Type B pancreatic cell (in vitro differentiated cells): ENCODE measurements around the gene UBE2D1. TPM values are rescaled to one million over a fixed set of nuclear protein-coding genes. Genes with fewer than 3 reads are reported as not detected.

Source experiments
- DNase-seq: peaks from one replicate; pipeline ENCODE4 v3.0.0; 2021; ENCODE audit warnings: mixed read lengths; ENCODE audit not compliant: unreplicated experiment; ENCODE audit errors: extremely low spot score
- H3K27ac Mint-ChIP-seq: 2 replicates; pipeline ENCODE4 v1.8.0; 2021; ENCODE audit warnings: mild to moderate bottlenecking, mixed read lengths
- H3K27me3 Mint-ChIP-seq: 2 replicates; pipeline ENCODE4 v1.8.0; 2021; ENCODE audit warnings: mixed read lengths
- H3K36me3 Mint-ChIP-seq: 2 replicates; pipeline ENCODE4 v1.8.0; 2021; ENCODE audit warnings: mixed read lengths
- H3K4me1 Mint-ChIP-seq: one replicate; pipeline ENCODE4 v1.8.0; 2021; ENCODE audit warnings: mixed read lengths; ENCODE audit not compliant: unreplicated experiment
- H3K4me3 Mint-ChIP-seq: 2 replicates; pipeline ENCODE4 v1.8.0; 2021; ENCODE audit warnings: mild to moderate bottlenecking, mixed read lengths
- H3K9me3 Mint-ChIP-seq: 2 replicates; pipeline ENCODE4 v1.8.0; 2021; ENCODE audit warnings: mixed read lengths
- CTCF ChIP-seq: fragments of 200-600 bp; sonication (generic); conservative IDR thresholded peaks from 2 replicates; pipeline ENCODE4 v1.5.0; 2021; ENCODE audit warnings: antibody characterized with exemption, mild to moderate bottlenecking
- long read RNA-seq: library from polyadenylated mRNA; unstranded; transcript quantifications from one replicate; pipeline ENCODE4 v2.0.0, GENCODE V29; 2020
- total RNA-seq: library from RNA; stranded (reverse); gene quantifications from 2 replicates; pipeline ENCODE4 v1.2.1, GENCODE V29; 2021; ENCODE audit warnings: low replicate concordance

The UBE2D1 gene
- 34.2 and 40.5 TPM in 2 replicates for total RNA-seq
- long read RNA-seq, transcript UBE2D1-201 (7 exons, 2,659 nt), result major isoform, 25 of 38 reads
- long read RNA-seq, partial matches to known transcripts, result 3 of 38 reads
- long read RNA-seq, other reads (novel, unspliced or antisense), result 7 of 38 reads

- Mint-ChIP-seq H3K27ac (peak within 1 kb of the TSS; percentile 93), H3K27me3 (peaks cover 5% of the 10 kb centered on the region), H3K36me3 (peaks cover 11% of the 10 kb centered on the region), H3K9me3 (no peaks in the 10 kb centered on the region), H3K4me3 (peak within 1 kb of the TSS; percentile 99), H3K4me1 (peaks cover 24% of the 10 kb centered on the region)
- peak; percentile 54 for TF ChIP-seq CTCF
- peak; percentile 86 for DNase-seq
These were observed at the start of gene UBE2D1 for GRCh38 chr10:58334817-58335305. TSS of gene UBE2D1 (plus strand) at chr10:58335006. CDS start at chr10:58335202, 196 bp downstream.

GRCh38 chr10:58291538-58292174 is 43.1 kb upstream of the UBE2D1 start:
- Mint-ChIP-seq H3K9me3 (no peaks in the 10 kb centered on the region), H3K36me3 (no peaks in the 10 kb centered on the region), H3K27me3 (no peaks in the 10 kb centered on the region), H3K4me1 (peaks cover 5% of the 10 kb centered on the region), H3K27ac (no peak overlapping the region), H3K4me3 (no peak overlapping the region)
- no peak for DNase-seq
- peak; percentile 77 for TF ChIP-seq CTCF

GRCh38 chr10:58293989-58294388 is 40.8 kb upstream of the UBE2D1 start:
- H3K4me1 Mint-ChIP-seq, result peaks cover 5% of the 10 kb centered on the region
- no peaks in the 10 kb centered on the region for H3K36me3 Mint-ChIP-seq
- H3K27ac Mint-ChIP-seq, result no peak overlapping the region
- H3K4me3 Mint-ChIP-seq, result no peak overlapping the region
- no peaks in the 10 kb centered on the region for H3K9me3 Mint-ChIP-seq
- H3K27me3 Mint-ChIP-seq, result no peaks in the 10 kb centered on the region
- no peak for DNase-seq
- TF ChIP-seq CTCF, result no peak

GRCh38 chr10:58299580-58299979 is 35.2 kb upstream of the UBE2D1 start:
- TF ChIP-seq CTCF, result peak; percentile 85
- no peak overlapping the region for H3K27ac Mint-ChIP-seq

GRCh38 chr10:58300676-58301075 is 34.1 kb upstream of the UBE2D1 start:
- H3K27ac Mint-ChIP-seq, result no peak overlapping the region
- H3K4me1 Mint-ChIP-seq, result peaks cover 11% of the 10 kb centered on the region
- no peaks in the 10 kb centered on the region for H3K27me3 Mint-ChIP-seq
- no peak for TF ChIP-seq CTCF
- no peak overlapping the region for H3K4me3 Mint-ChIP-seq
- H3K36me3 Mint-ChIP-seq, result no peaks in the 10 kb centered on the region
- no peaks in the 10 kb centered on the region for H3K9me3 Mint-ChIP-seq
- no peak for DNase-seq

More at GRCh38 chr10:58299580-58299979, 35.2 kb upstream of the UBE2D1 start:
- no peak for DNase-seq
- Mint-ChIP-seq H3K4me3 (peak overlapping the region; percentile 58), H3K4me1 (peaks cover 11% of the 10 kb centered on the region), H3K36me3 (no peaks in the 10 kb centered on the region), H3K9me3 (no peaks in the 10 kb centered on the region), H3K27me3 (no peaks in the 10 kb centered on the region)
